PC-9 (cell line): ENCODE results near the gene CCM2. TPM values are rescaled to one million over a fixed set of nuclear protein-coding genes. Genes with fewer than 3 reads are reported as not detected.

Experiments
- BruUV-seq: library from RNA; stranded (reverse); fragments of 400-500 nt; replicated peaks from 2 replicates; lab custom pipeline; 2021; lab: Mats Ljungman, UMichigan
- CTCF ChIA-PET: fragments of 300-600 bp; sonication (Branson Sonifier 250); formaldehyde crosslinking; loops from one replicate; lab custom pipeline; 2022; ENCODE audit warnings: antibody characterized with exemption; lab: Charles Lee
- POLR2A ChIA-PET: fragments of 300-600 bp; sonication (Branson Sonifier 250); formaldehyde crosslinking; loops from one replicate; lab custom pipeline; 2022; ENCODE audit warnings: antibody characterized with exemption; ENCODE audit not compliant: unreplicated experiment; lab: Charles Lee
- DNase-seq, 2 experiments: peaks; one replicate each; pipeline versions ENCODE4 v3.0.0 to v3.0.0-alpha.2; 2015 to 2022; ENCODE audit warnings: mixed read lengths in 1 of 2
- H2AFZ ChIP-seq: fragments of 200-600 bp; sonication (generic); 2 replicates; pipeline ENCODE4 v1.8.1; 2017; ENCODE audit warnings: antibody characterized with exemption
- H3F3A ChIP-seq: fragments of 200-600 bp; sonication (generic); 2 replicates; pipeline ENCODE4 v1.8.1; 2017; ENCODE audit warnings: antibody characterized with exemption, mild to moderate bottlenecking, low read depth; ENCODE audit not compliant: insufficient read depth
- H3K27ac ChIP-seq: fragments of 200-600 bp; sonication (generic); 2 replicates; pipeline ENCODE4 v1.6.1; 2016; ENCODE audit warnings: mixed run types
- H3K27me3 ChIP-seq: fragments of 200-600 bp; sonication (generic); 2 replicates; pipeline ENCODE4 v1.6.1; 2016; ENCODE audit warnings: low read depth, mixed run types; ENCODE audit not compliant: insufficient read depth
- H3K36me3 ChIP-seq: fragments of 200-600 bp; sonication (generic); 2 replicates; pipeline ENCODE4 v1.6.1; 2016; ENCODE audit warnings: low read depth, mixed run types
- H3K4me1 ChIP-seq: fragments of 200-600 bp; sonication (generic); replicated peaks from 2 replicates; pipeline ENCODE4 v1.6.1; 2016; ENCODE audit warnings: mixed run types; ENCODE audit not compliant: insufficient read depth
- H3K4me2 ChIP-seq: fragments of 200-600 bp; sonication (generic); 2 replicates; pipeline ENCODE4 v1.6.1; 2017; ENCODE audit warnings: mixed run types
- H3K4me3 ChIP-seq: fragments of 200-600 bp; sonication (generic); 2 replicates; pipeline ENCODE4 v1.6.1; 2016; ENCODE audit warnings: mixed run types
- H3K79me2 ChIP-seq: fragments of 200-600 bp; sonication (generic); 2 replicates; pipeline ENCODE4 v1.6.1; 2017; ENCODE audit warnings: low read depth, mixed run types
- H3K9me2 ChIP-seq: fragments of 200-600 bp; sonication (generic); 2 replicates; pipeline ENCODE4 v1.8.1; 2017; ENCODE audit warnings: mild to moderate bottlenecking; ENCODE audit not compliant: insufficient read depth
- H3K9me3 ChIP-seq: fragments of 200-600 bp; sonication (generic); 2 replicates; pipeline ENCODE4 v1.8.1; 2016; ENCODE audit warnings: low read depth; ENCODE audit not compliant: insufficient read depth
- H4K20me1 ChIP-seq: fragments of 200-600 bp; sonication (generic); 2 replicates; pipeline ENCODE4 v1.8.1; 2017; ENCODE audit not compliant: insufficient read depth
- EZH2 ChIP-seq: fragments of 200-600 bp; sonication (generic); IDR thresholded peaks from 2 replicates; pipeline ENCODE4 v1.8.0; 2017; ENCODE audit warnings: antibody characterized with exemption, low read depth
- intact Hi-C: fragments of 100-400 bp; cut with micrococcal nuclease; formaldehyde crosslinking; loops from one replicate; pipeline ENCODE4 v1.10.0; 2022; ENCODE audit not compliant: unreplicated experiment
- total RNA-seq: library from RNA; stranded (reverse); gene quantifications from 2 replicates; pipeline ENCODE4 v1.2.3, GENCODE V29; 2021
- TF ChIP-seq, protein P1 (sequence below): fragments of 200-600 bp; sonication (generic); conservative IDR thresholded peaks from 2 replicates; pipeline ENCODE4 v1.6.1; 2017; ENCODE audit warnings: mixed run types, antibody characterized with exemption, mild to moderate bottlenecking, moderate library complexity

The CCM2 gene
- total RNA-seq, 1 experiment from 2014 or later: 54.2 TPM

DNA sequence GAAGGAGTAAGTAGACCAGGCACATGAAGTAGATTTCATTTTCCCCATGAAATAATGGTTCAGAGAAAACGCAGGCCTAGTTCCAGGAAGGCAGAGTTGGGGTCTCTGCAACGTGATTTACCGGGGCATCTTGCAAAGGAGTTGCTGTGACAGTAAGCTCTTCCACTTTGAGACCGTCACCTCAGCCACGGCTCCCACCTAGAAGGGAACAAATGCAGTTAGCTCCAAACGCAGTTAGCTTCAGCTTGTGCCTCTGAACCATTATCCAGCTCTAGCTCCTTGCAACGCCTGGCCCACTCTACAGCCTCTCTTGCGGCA lies 14.1 kb upstream of the CCM2 start:
- DNase-seq: no peak
- peak overlapping the region; percentile 87 for H3K27ac ChIP-seq
- H3F3A ChIP-seq: peaks cover 66% of the 10 kb centered on the region
- intact Hi-C loops: loop anchor here (1.0 to 10.0 kb wide), 3 partner anchors 13 to 401 kb away; partner anchors contain the start of gene TMED4
- no peaks in the 10 kb centered on the region for H3K27me3 ChIP-seq
- H3K79me2 ChIP-seq: peaks cover 49% of the 10 kb centered on the region
- H2AFZ ChIP-seq: peak overlapping the region; percentile 84
- no TSS peak for BruUV-seq
- peak overlapping the region; percentile 95 for H3K4me3 ChIP-seq
- no peak for TF ChIP-seq EZH2
- TF ChIP-seq, protein P1, sequence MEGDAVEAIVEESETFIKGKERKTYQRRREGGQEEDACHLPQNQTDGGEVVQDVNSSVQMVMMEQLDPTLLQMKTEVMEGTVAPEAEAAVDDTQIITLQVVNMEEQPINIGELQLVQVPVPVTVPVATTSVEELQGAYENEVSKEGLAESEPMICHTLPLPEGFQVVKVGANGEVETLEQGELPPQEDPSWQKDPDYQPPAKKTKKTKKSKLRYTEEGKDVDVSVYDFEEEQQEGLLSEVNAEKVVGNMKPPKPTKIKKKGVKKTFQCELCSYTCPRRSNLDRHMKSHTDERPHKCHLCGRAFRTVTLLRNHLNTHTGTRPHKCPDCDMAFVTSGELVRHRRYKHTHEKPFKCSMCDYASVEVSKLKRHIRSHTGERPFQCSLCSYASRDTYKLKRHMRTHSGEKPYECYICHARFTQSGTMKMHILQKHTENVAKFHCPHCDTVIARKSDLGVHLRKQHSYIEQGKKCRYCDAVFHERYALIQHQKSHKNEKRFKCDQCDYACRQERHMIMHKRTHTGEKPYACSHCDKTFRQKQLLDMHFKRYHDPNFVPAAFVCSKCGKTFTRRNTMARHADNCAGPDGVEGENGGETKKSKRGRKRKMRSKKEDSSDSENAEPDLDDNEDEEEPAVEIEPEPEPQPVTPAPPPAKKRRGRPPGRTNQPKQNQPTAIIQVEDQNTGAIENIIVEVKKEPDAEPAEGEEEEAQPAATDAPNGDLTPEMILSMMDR: no peak
- peaks cover 25% of the 10 kb centered on the region for H3K4me1 ChIP-seq
- ChIA-PET POLR2A (interaction anchor here (0.6 to 0.8 kb wide), 3 partner anchors 14 to 139 kb away, joined by 3 to 5 read pairs (median 3); partner anchors contain the start of gene CCM2), CTCF (interaction anchor here (0.6 kb wide), 1 partner anchor 12 kb away, joined by 3 read pairs; no protein-coding TSS in a partner anchor)
- H3K9me3 ChIP-seq: no peaks in the 10 kb centered on the region
- H4K20me1 ChIP-seq: peaks cover 32% of the 10 kb centered on the region
- peak overlapping the region; percentile 98 for H3K4me2 ChIP-seq
- H3K36me3 ChIP-seq: peaks cover 39% of the 10 kb centered on the region
- H3K9me2 ChIP-seq: no peaks in the 10 kb centered on the region

DNA sequence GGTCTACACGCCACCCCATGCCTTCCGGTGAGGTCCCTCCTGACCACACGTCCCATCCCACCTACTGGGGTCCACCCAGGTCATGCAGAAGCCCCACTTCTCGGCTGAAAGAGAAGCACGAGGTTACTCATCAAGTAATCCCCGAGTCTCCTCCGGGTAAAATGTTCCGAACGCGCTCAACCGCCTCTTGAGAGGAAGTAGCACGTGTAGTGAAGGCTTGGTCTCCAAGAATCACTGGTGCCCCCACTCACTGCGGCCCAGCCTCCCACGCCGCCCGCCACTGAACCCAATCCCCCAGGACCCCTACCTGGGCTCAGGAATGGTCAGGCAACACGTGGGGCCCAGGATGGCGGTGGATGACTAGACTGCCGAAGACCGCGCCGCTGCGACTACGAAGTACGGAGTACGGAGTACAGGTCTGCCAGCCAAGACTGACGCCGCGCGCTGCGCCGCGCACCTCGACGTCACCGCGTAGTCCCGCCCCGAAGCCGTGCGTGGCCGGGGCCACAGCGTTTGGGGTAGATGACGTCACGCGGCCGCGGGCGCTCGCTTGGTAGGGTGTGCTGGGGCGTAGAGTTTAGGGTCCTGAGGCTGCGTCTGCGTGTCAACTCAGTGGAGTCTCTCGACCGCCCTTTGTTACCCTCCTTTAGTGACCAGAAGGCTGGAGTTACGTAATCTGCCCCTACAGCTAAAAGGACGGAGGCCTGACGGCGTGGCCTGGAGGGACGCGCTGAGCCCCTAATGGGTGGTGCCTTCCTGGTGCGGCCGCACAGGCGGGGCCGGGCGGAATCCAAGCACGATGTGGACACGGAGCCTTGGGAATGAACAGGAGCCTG lies 13.6 kb upstream of the CCM2 start:
- POLR2A ChIA-PET: interaction anchor here (0.6 to 0.8 kb wide), 4 partner anchors 13 to 140 kb away, joined by 3 to 5 read pairs (median 4); partner anchors contain the start of gene CCM2
- H3K4me2 ChIP-seq: peak overlapping the region; percentile 98

DNA sequence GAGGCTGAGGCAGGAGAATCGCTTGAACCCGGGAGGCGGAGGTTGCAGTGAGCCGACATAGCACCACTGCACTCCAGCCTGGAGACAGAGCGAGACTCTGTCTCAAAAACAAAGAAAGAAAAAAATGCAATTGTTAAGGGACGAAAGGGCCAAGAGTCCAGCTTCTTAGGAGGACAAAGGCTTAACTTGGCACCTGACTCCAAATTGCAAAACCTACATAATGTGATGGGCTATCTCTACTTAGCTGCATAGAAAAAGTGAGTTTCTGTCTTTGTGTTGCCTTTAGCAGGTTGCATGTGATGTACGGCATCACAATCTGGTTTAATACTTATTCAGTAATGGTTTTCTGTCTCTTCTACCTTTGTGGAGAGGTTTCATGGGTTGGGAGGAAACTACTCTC lies 12.5 kb upstream of the CCM2 start:
- H3K4me1 ChIP-seq: peaks cover 25% of the 10 kb centered on the region
- TF ChIP-seq, protein P1: no peak
- TF ChIP-seq EZH2: no peak
- H4K20me1 ChIP-seq: peaks cover 29% of the 10 kb centered on the region
- peak overlapping the region; percentile 98 for H3K4me2 ChIP-seq
- no TSS peak for BruUV-seq
- peak overlapping the region; percentile 95 for H3K4me3 ChIP-seq
- H3K9me3 ChIP-seq: no peaks in the 10 kb centered on the region
- H2AFZ ChIP-seq: peak overlapping the region; percentile 84
- DNase-seq: no peak
- peaks cover 50% of the 10 kb centered on the region for H3F3A ChIP-seq
- H3K27me3 ChIP-seq: no peaks in the 10 kb centered on the region
- H3K9me2 ChIP-seq: no peaks in the 10 kb centered on the region
- CTCF ChIA-PET: interaction anchor here (0.6 kb wide), 1 partner anchor 904 kb away, joined by 8 read pairs; no protein-coding TSS in a partner anchor
- H3K27ac ChIP-seq: peak overlapping the region; percentile 87
- intact Hi-C loops: loop anchor here (10.0 kb wide), 2 partner anchors 133 to 403 kb away; partner anchors contain the start of gene TMED4
- peaks cover 37% of the 10 kb centered on the region for H3K36me3 ChIP-seq
- H3K79me2 ChIP-seq: peaks cover 49% of the 10 kb centered on the region
- POLR2A ChIA-PET: interaction anchor here (0.5 kb wide), 1 partner anchor 18 kb away, joined by 6 read pairs; no protein-coding TSS in a partner anchor

More for the DNA sequence above, 13.6 kb upstream of the CCM2 start:
- Histone ChIP-seq H3K4me1 (peaks cover 25% of the 10 kb centered on the region), H3K4me3 (peak overlapping the region; percentile 95), H3K79me2 (peaks cover 49% of the 10 kb centered on the region), H3F3A (peaks cover 61% of the 10 kb centered on the region), H4K20me1 (peaks cover 32% of the 10 kb centered on the region), H3K9me3 (no peaks in the 10 kb centered on the region), H3K36me3 (peaks cover 39% of the 10 kb centered on the region), H3K27me3 (no peaks in the 10 kb centered on the region), H2AFZ (peak overlapping the region; percentile 84), H3K9me2 (no peaks in the 10 kb centered on the region), H3K27ac (peak overlapping the region; percentile 87)
- DNase-seq: peak; percentile 92 to 98
- BruUV-seq: no TSS peak
- TF ChIP-seq, protein P1: no peak; the same call in 1 of the 2 replicates
- no peak for TF ChIP-seq EZH2
- intact Hi-C loops: loop anchor here (1.0 to 10.0 kb wide), 3 partner anchors 13 to 402 kb away; partner anchors contain the start of gene TMED4
- CTCF ChIA-PET: interaction anchor here (0.6 kb wide), 1 partner anchor 13 kb away, joined by 3 read pairs; no protein-coding TSS in a partner anchor
